Stimulated activated CD8-positive, alpha-beta memory T cell treated with anti-CD3 and anti-CD28 coated beads, Interleukin-2, amount 100 ng/mL, for 48 hours (primary cell): Measurements from ENCODE around the gene IP6K2.

Experiments
- DNase-seq, 2 donors: peaks; one replicate each; pipeline ENCODE4 v3.0.0-alpha.2; 2020; ENCODE audit warnings: low read depth in 2 of 2

IP6K2 gene

GRCh38 chr3:48639944-48640606 is 76.9 kb downstream of the IP6K2 start:
- DNase-seq = no peak
